Measurements from ENCODE around the gene AMER3. TPM values are rescaled to one million over a fixed set of nuclear protein-coding genes. Genes with fewer than 3 reads are reported as not detected.

AMER3 gene
- total RNA-seq, 1 donor from 2014 or later, result not detected

DNA sequence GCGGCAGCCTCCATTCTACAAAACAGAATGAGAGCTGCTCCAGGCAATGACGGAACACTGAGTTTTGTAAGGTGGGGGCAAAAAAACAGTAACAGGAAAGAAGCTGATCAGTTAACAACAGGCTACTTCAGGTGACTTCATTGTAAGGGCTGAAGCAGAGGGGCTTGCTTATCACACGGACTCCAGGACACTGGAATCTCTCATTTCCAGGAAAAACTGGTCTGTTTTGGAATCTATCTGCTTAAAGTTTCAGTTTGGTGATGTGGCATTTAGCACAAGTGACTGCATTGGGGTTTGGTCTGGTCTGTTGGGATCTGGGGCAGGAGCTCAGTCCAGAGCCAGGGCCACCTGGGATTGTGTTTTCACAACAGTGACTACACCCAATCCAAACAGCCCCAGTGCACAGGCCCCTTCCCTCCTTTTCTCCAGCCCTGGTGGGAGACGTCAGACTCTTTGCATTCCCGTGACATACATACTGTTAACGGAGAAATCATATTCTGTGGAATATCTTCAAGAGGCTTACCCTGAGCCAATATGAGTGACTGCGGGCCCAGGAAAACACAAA lies 14.1 kb downstream of the AMER3 start:
- Histone ChIP-seq H3K4me3 (no peak overlapping the region), H3K9me3 (replicated peaks) (peaks cover 5% of the 10 kb centered on the region), H3K4me1 (no peaks in the 10 kb centered on the region), H3K36me3 (no peaks in the 10 kb centered on the region), H3K27ac (replicated peaks) (no peak overlapping the region), H3K27me3 (ENCODE audit: low read depth) (peaks cover 58% of the 10 kb centered on the region)
- TF ChIP-seq, protein P1, sequence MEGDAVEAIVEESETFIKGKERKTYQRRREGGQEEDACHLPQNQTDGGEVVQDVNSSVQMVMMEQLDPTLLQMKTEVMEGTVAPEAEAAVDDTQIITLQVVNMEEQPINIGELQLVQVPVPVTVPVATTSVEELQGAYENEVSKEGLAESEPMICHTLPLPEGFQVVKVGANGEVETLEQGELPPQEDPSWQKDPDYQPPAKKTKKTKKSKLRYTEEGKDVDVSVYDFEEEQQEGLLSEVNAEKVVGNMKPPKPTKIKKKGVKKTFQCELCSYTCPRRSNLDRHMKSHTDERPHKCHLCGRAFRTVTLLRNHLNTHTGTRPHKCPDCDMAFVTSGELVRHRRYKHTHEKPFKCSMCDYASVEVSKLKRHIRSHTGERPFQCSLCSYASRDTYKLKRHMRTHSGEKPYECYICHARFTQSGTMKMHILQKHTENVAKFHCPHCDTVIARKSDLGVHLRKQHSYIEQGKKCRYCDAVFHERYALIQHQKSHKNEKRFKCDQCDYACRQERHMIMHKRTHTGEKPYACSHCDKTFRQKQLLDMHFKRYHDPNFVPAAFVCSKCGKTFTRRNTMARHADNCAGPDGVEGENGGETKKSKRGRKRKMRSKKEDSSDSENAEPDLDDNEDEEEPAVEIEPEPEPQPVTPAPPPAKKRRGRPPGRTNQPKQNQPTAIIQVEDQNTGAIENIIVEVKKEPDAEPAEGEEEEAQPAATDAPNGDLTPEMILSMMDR (IDR thresholded peaks at IDR 0.05; ENCODE audit: borderline replicate concordance), result no peak
- DNase-seq, result no peak
- intact Hi-C loops (cut with micrococcal nuclease), result no loop called here

DNA sequence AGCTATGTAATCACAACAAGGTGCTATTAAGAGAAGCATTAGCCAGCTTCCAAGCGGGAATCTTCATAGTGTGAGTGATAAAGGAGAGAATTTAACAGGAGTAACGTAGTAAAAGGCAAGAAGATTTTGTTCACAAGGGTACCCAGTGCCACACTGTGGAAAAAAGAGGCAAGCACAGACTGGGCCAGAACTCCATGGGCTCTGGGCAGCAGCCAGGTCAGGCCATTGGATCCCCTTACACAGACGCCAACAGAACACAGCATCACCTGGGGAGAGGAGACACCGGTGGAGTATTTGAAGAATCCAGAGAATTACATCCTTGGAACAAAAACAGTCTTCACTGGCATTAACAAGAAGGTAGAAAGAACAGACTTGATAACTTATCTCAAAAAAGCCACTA lies 21.2 kb downstream of the AMER3 start:
- no peak overlapping the region for H3K4me3 ChIP-seq
- DNase-seq, result no peak
- no peaks in the 10 kb centered on the region for H3K4me1 ChIP-seq
- no peaks in the 10 kb centered on the region for H3K36me3 ChIP-seq
- TF ChIP-seq, protein P1 (IDR thresholded peaks at IDR 0.05; ENCODE audit: borderline replicate concordance), result peak; percentile 37
- peaks cover 60% of the 10 kb centered on the region for H3K27me3 ChIP-seq (ENCODE audit: low read depth)
- no peak overlapping the region for H3K27ac ChIP-seq (replicated peaks)
- peaks cover 5% of the 10 kb centered on the region for H3K9me3 ChIP-seq (replicated peaks)
- intact Hi-C loops (cut with micrococcal nuclease), result no loop called here

DNA sequence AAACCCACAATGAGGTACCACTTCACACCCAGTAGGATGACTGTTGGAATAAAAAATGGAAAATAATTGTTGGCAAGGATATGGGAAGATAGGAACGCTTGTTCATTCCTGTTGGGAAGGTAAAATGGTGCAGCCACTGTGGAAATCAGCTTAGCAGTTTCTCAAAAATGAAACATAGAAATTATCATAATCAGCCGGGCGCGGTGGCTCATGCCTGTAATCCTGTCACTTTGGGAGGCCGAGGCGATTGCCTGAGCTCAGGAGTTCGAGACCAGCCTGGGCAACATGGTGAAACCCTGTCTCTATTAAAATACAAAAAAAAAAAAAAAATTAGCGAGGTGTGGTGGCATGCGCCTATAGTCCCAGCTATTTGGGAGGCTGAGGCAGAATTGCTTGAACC lies 23.4 kb downstream of the AMER3 start:
- no peak for DNase-seq
- H3K4me1 ChIP-seq, result no peaks in the 10 kb centered on the region
- intact Hi-C loops (cut with micrococcal nuclease), result no loop called here
- H3K9me3 ChIP-seq (replicated peaks), result peaks cover 10% of the 10 kb centered on the region
- peaks cover 47% of the 10 kb centered on the region for H3K27me3 ChIP-seq (ENCODE audit: low read depth)
- H3K27ac ChIP-seq (replicated peaks), result no peak overlapping the region
- no peaks in the 10 kb centered on the region for H3K36me3 ChIP-seq
- no peak overlapping the region for H3K4me3 ChIP-seq
- TF ChIP-seq, protein P1 (IDR thresholded peaks at IDR 0.05; ENCODE audit: borderline replicate concordance), result no peak

DNA sequence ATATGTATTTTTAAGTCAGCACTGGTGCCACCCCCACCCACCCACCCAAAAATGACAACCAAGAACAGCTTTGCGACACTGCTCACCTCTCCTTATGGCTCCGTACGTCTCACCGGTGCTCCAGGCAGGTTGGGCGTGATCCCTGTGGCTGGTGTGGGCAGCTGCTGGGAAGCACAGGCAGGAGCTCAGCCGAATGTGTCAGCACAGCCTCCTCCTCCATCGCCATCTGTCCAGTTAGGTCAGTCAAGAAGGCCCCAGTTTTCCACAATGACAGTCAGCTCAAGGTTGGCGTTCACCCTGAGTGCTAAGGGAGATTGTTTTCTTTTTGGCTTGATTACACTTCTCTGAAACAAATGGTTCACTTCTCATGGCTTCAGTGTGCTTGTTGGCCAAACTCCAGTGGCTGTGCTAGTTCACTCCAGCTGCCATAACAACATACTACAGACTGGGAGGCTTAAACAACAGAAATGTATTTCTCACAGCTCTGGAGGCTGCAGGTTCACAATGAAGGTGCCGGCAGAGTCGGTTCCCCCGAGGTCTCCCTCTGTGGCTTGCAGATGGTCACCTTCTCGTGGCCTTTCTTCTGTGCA lies 30.2 kb downstream of the AMER3 start:
- Histone ChIP-seq H3K4me1 (no peaks in the 10 kb centered on the region), H3K4me3 (no peak overlapping the region), H3K27me3 (ENCODE audit: low read depth) (peaks cover 26% of the 10 kb centered on the region), H3K36me3 (no peaks in the 10 kb centered on the region), H3K9me3 (replicated peaks) (peaks cover 10% of the 10 kb centered on the region), H3K27ac (replicated peaks) (no peak overlapping the region)
- no peak for DNase-seq
- intact Hi-C loops (cut with micrococcal nuclease), result no loop called here
- TF ChIP-seq, protein P1 (IDR thresholded peaks at IDR 0.05; ENCODE audit: borderline replicate concordance), result no peak

DNA sequence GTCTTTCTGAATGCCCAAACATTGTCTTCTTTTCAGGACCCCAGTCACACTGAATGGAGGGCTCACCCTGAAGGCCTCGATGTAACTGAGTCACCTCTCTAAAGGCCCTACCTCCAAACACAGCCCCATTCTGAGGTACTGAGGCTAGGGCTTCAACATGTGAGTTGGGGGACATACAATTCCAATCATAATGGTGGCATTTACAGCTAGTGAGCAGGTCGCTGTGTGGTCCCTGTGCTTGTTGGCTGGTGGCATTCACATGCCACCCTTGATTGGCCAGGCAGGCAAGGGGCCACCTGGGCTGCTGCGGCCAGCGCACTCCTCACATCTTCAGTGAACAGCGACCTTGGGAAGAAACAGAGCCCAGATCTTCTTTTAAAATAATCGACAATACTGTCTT lies 30.7 kb downstream of the AMER3 start:
- TF ChIP-seq, protein P1 (IDR thresholded peaks at IDR 0.05; ENCODE audit: borderline replicate concordance), result no peak
- Histone ChIP-seq H3K36me3 (no peaks in the 10 kb centered on the region), H3K27ac (replicated peaks) (no peak overlapping the region), H3K4me3 (no peak overlapping the region), H3K9me3 (replicated peaks) (peaks cover 10% of the 10 kb centered on the region), H3K27me3 (ENCODE audit: low read depth) (peaks cover 21% of the 10 kb centered on the region), H3K4me1 (no peaks in the 10 kb centered on the region)
- DNase-seq, result no peak
- intact Hi-C loops (cut with micrococcal nuclease), result no loop called here
